Left cardiac atrium (tissue), 4 donors: ENCODE measurements around the gene ZFAND6. TPM values are rescaled to one million over a fixed set of nuclear protein-coding genes. Genes with fewer than 3 reads are reported as not detected.
"Not testable (repeated sequence)": the region's sequence is repeated elsewhere in the genome, so short reads cannot be mapped to it uniquely, and the experiment has no call there.

Experiments
- ATAC-seq, 2 donors: fragments of 200-7000 bp; cut with Tn5 transposase; one replicate each; pipeline ENCODE4 v1.9.1; 2020; ENCODE audit warnings: mild to moderate bottlenecking in 2 of 2, moderate library complexity in 2 of 2
- DNase-seq: peaks from one replicate; pipeline ENCODE4 v3.0.0-alpha.2; 2020
- intact Hi-C, 2 donors: fragments of 100-400 bp; cut with DNase I; formaldehyde crosslinking; loops; one replicate each; pipeline versions ENCODE4 v1.14.1 to v1.15.1; 2022 to 2023
- total RNA-seq, 2 donors: library from RNA; stranded (reverse); fragmentation: NEBNext Ultra II Directional; extraction: Animal tissue kit (Norgen Biotek cat#: 25700); gene quantifications; one replicate each; pipeline ENCODE4 v1.2.1, GENCODE V29; 2021
- donor health status: DM: no; HTN: yes; CAD: no.
- donor health status: DM: no; HTN: yes; CAD: no; lungs with severe emphysema.
- donor health status: DM: yes; HTN: yes; CAD: no.
- donor health status: Dilated cardiomyopathy.

ZFAND6 gene
- total RNA-seq, 2 donors from 2014 or later, result 64.2 to 64.3 TPM

- ATAC-seq (no peak), DNase-seq (no peak)
- intact Hi-C loops, result no loop called here
These were observed 27.6 kb downstream of the ZFAND6 start for GRCh38 chr15:80087104-80087503.

DNA sequence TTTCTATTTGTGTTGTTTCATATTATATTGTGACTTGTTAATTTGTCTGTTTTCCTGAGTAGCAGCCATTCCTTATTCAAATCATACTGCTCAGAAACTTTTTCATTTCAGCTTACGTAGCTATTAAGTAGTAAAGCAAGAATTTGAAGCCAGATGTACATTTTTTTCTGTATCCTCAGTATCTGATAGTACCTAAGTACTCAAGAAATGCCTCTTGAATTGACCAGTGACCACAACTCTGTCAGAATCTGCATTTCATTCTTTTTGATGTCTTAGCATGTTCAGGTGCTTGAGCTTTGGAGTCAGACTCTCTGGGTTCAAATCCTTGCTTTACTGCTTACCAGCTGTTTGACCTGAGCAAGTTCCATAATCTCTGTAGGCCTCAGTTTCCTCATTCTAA lies 30.6 kb downstream of the ZFAND6 start:
- DNase-seq, result no peak
- intact Hi-C loops, result no loop called here

GRCh38 chr15:80090879-80091503 lies 31.5 kb downstream of the ZFAND6 start:
- intact Hi-C loops, result no loop called here

More for the DNA sequence above, 30.6 kb downstream of the ZFAND6 start:
- ATAC-seq, result no peak

DNA sequence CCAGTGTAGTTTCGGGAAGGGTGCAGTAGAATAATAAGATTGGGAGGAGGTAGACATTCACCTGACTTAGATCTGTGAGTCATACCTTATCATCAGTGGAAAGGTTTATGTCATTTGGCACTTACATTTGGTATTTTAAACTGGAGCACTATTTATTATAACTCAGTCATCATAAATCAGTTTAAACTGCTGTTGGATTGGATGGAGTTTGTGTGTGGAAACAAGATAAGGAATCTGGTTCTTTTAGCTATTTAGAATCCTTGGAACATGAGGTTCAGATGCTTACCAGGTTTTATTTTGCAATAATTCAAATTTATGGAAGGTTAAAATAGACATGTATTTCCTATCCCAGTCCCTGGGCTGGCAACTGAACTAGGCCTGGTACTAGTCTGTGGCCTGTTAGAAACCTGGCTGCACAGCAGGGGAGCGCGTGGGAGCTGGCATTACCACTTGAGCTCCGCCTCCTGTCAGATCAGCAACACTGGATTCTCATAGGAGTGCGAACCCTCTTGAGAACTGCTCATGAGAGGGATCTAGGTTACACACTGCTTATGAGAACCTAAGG lies 34.5 kb downstream of the ZFAND6 start:
- ATAC-seq, result peak; percentile 87 to 90
- intact Hi-C loops, result no loop called here
- peak; percentile 50 for DNase-seq

More at GRCh38 chr15:80090879-80091503, 31.5 kb downstream of the ZFAND6 start:
- no peak for ATAC-seq
- no peak for DNase-seq

DNA sequence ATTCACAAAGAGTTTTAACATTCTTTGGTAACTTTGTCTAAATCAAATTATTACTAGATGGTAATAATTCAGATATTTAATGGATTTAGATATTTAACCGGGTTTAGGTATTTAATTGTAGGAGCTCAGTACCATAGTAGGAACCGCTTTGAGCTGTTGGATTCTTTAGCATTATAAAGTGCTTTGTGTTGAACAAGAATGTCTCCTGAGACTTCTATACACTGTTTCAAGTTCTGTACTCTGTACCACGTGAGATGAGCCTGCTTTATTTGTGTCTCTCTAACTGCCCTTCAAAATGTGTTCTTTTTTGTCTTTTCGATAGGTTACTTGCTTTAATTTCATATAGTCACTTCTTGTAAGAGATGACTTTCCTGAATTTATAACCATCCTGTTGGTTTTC lies 36.0 kb downstream of the ZFAND6 start:
- ATAC-seq (no peak), DNase-seq (no peak)
- intact Hi-C loops, result no loop called here

DNA sequence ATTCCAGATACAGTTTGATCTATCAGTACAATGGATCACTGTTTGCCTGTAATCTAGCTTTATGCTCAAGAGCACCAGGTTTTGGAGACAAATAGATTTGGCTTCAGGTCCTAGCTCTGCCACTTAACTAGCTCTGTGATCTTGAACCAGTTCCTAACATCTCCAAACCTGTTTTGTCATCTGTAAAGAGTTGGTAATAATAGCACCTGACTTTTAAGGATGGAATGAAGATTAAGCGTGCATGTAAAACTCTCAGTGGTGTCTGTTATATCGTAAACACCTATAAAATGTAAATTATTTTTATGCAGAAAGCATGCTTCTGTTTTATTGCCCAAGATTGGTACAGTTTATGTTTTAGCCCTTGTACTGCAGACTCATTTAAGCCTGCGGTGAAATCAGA lies 36.5 kb downstream of the ZFAND6 start:
- DNase-seq (no peak), ATAC-seq (no peak)
- intact Hi-C loops, result no loop called here

- ATAC-seq (no peak), DNase-seq (no peak)
- intact Hi-C loops, result no loop called here
These were observed 38.9 kb downstream of the ZFAND6 start for GRCh38 chr15:80098341-80098740.

DNA sequence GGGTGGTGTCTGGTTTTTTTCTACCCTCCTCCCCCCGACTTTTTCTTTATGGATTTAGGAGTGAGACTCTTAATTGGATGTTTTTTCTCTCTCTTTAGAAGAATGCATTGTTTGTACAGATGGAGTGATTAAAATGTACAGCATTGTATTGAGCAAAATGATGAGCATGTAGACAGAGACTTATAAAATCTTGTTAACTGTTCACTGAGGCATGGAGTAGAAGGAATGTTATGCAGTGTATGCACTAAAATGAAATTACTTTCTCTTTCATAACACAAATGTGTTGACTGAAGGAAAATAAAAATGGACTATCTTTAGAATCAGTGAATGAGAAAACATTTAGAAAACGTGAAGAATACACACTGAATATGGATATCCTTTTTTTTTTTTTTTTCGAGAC lies 39.8 kb downstream of the ZFAND6 start:
- intact Hi-C loops, result no loop called here
- ATAC-seq, result no peak
- no peak for DNase-seq

DNA sequence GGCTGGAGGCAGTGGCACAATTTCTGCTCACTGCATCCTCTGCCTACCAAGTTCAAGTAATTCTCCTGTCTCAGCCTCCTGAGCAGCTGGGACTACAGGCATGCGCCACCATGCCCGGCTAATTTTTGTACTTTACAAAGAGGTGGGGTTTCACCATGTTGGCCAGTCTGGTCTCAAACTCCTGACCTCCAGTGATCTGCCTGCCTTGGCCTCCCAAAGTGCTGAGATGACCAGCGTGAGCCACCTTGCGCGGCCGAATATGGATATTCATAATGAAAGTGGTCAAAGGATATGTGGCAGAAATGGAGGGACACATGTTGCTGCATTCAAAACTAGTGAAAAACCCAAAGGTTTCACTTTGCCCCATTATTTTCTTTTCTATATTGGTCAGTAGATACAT lies 40.2 kb downstream of the ZFAND6 start:
- intact Hi-C loops, ATAC-seq, DNase-seq: not testable (repeated sequence)

- DNase-seq (no peak), ATAC-seq (no peak)
- intact Hi-C loops, result no loop called here
These were observed 40.8 kb downstream of the ZFAND6 start for GRCh38 chr15:80100247-80100646.

GRCh38 chr15:80105193-80105592 lies 45.7 kb downstream of the ZFAND6 start:
- no peak for DNase-seq
- intact Hi-C loops, result no loop called here
- no peak for ATAC-seq

- DNase-seq, result no peak
- intact Hi-C loops, result no loop called here
- ATAC-seq, result no peak
These were observed 46.1 kb downstream of the ZFAND6 start for GRCh38 chr15:80105595-80105994.

DNA sequence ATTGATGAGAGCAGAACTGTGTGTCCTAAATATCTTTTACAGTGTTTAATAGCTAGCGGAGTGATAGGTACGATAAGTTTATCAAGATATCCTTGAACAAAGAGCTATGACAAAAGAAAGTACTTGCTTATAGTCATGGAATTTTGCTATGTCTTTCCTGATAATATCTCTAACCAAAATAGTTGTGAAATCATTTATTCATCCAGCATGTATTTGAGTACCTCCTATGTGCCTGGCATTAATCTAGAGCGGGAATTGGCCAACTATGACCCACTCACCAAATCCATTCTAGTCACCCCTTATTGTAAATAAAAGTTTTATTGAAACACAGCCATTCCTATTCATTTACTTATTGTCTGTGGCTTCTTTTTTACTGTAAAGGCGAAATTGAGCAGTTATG lies 46.6 kb downstream of the ZFAND6 start:
- intact Hi-C loops, result no loop called here
- no peak for ATAC-seq
- no peak for DNase-seq

- DNase-seq (no peak), ATAC-seq (no peak)
- intact Hi-C loops, result no loop called here
These were observed 47.7 kb downstream of the ZFAND6 start for GRCh38 chr15:80107204-80107603.

DNA sequence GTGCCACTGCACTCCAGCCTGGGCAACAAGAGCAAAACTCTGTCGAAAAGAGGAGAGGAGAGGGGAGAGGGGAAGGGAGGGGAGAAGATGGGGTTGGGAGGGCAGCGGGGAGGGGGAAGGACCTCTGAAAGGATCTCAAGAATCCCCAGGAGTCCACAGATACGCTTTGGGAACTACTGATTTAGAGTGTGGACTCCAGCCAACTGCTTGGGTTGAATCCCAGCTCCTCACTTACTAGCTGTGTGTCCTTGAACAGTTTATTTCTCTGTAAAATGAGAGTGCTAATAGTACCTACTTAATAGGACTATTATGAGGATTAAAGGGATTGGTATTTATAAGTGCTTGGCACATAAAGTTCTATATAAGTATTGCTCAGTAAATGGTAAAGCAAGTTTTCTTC lies 48.3 kb downstream of the ZFAND6 start:
- ATAC-seq (peak in 1 of 2 donors; percentile 61), DNase-seq (no peak)
- intact Hi-C loops, result no loop called here

GRCh38 chr15:80109388-80109787 lies 49.9 kb downstream of the ZFAND6 start:
- ATAC-seq, result no peak
- DNase-seq, result no peak
- intact Hi-C loops, result no loop called here

GRCh38 chr15:80110920-80111319 lies 51.4 kb downstream of the ZFAND6 start:
- intact Hi-C loops, result no loop called here
- no peak for DNase-seq
- peak in 1 of 2 donors; percentile 23 for ATAC-seq

- intact Hi-C loops, result no loop called here
- ATAC-seq, result no peak
These were observed 54.6 kb downstream of the ZFAND6 start for GRCh38 chr15:80114114-80114513.

DNA sequence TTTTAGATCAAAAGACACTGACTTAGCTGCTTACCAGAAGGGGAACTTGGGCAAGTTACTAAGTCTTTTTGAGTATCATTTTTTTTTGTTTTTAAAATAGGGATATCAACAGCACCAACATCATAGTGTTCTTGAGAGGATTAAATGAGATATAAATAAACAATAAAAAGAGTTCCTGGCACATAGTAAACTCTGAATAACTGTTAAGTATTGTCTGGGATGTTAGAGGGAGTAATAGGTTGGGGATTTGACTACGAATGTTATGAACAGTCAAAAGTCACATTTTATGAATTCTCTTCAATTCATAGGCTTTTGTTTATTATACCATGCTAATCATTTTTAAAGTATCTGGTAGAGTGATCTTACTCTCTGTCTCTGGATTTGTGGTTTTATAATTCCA lies 55.5 kb downstream of the ZFAND6 start:
- intact Hi-C loops, result no loop called here
- DNase-seq (no peak), ATAC-seq (no peak)

More at GRCh38 chr15:80114114-80114513, 54.6 kb downstream of the ZFAND6 start:
- no peak for DNase-seq

DNA sequence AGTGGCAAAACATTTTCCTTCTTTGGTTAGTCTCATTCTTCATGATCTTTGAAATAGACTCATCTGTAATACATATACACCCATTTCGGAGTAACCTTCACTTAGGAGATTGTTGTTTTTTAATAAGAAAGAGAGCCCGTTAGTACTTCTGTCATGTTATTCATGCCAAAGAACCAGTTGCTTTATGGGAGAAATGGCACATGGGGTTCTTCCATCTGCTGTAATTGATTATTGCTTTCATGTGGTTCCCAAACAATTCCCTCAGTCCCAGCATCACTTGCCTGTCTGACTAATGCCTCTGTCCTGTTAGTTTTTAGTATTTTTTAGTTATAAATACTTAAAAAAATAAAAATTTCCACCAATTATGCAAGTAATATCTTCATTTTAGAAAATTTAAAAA lies 59.5 kb downstream of the ZFAND6 start:
- intact Hi-C loops, result no loop called here
- ATAC-seq (no peak), DNase-seq (no peak)

- no peak for DNase-seq
- intact Hi-C loops, result no loop called here
- ATAC-seq, result no peak
These were observed 61.2 kb downstream of the ZFAND6 start for GRCh38 chr15:80120636-80121035.
